Activated CD4-positive, alpha-beta T cell treated with anti-CD3 and anti-CD28 coated beads, Interleukin-2, amount 50 U/mL, for 24 hours (primary cell): ENCODE measurements around the gene ITGB6.

Experiments used
- DNase-seq, 2 donors: peaks; one replicate each; pipeline ENCODE4 v3.0.0-alpha.2; 2020; ENCODE audit warnings: low read depth in 1 of 2, low spot score in 1 of 2

ITGB6 gene

GRCh38 chr2:160199683-160200389 is at the start of gene ITGB6:
Gene ITGB6, minus strand, starts transcription at chr2:160200272. Its CDS starts 209 bp downstream, at chr2:160200063.
- DNase-seq, result no peak

- no peak for DNase-seq
Measured at GRCh38 chr2:160247296-160248035, 47.4 kb upstream of the ITGB6 start.

- no peak for DNase-seq
Measured at GRCh38 chr2:160246356-160246755, 46.3 kb upstream of the ITGB6 start.

GRCh38 chr2:160245614-160246155 is 45.6 kb upstream of the ITGB6 start:
- DNase-seq, result no peak

- no peak for DNase-seq
Measured at GRCh38 chr2:160242893-160243564, 43.0 kb upstream of the ITGB6 start.

- DNase-seq, result no peak
Measured at GRCh38 chr2:160241251-160242137, 41.4 kb upstream of the ITGB6 start.

- DNase-seq, result no peak
Measured at GRCh38 chr2:160239436-160239835, 39.4 kb upstream of the ITGB6 start.

GRCh38 chr2:160238392-160238791 is 38.3 kb upstream of the ITGB6 start:
- DNase-seq, result no peak

- no peak for DNase-seq
Measured at GRCh38 chr2:160232905-160233475, 32.9 kb upstream of the ITGB6 start.

GRCh38 chr2:160229591-160229990 is 29.5 kb upstream of the ITGB6 start:
- no peak for DNase-seq

GRCh38 chr2:160228141-160228917 is 28.3 kb upstream of the ITGB6 start:
- no peak for DNase-seq

- DNase-seq, result no peak
Measured at GRCh38 chr2:160227293-160227915, 27.3 kb upstream of the ITGB6 start.

- no peak for DNase-seq
Measured at GRCh38 chr2:160226367-160226766, 26.3 kb upstream of the ITGB6 start.

- DNase-seq, result no peak
Measured at GRCh38 chr2:160225722-160226121, 25.6 kb upstream of the ITGB6 start.

GRCh38 chr2:160224507-160224906 is 24.4 kb upstream of the ITGB6 start:
- DNase-seq, result no peak

- peak in 1 of 2 donors; percentile 52 for DNase-seq
Measured at GRCh38 chr2:160224060-160224459, 24.0 kb upstream of the ITGB6 start.

GRCh38 chr2:160223560-160223959 is 23.5 kb upstream of the ITGB6 start:
- no peak for DNase-seq

GRCh38 chr2:160222546-160223283 is 22.6 kb upstream of the ITGB6 start:
- DNase-seq, result no peak
